Posterior cingulate gyrus (tissue), 11 donors: ENCODE results near the gene TSKU.

ENCODE experiments used
- DNase-seq, 10 donors: peaks; one replicate each; pipeline versions ENCODE4 v3.0.0 to v3.0.0-alpha.2; 2020 to 2021; ENCODE audit warnings: mixed read lengths in 3 of 10
- intact Hi-C: fragments of 100-400 bp; cut with DNase I; formaldehyde crosslinking; loops from one replicate; pipeline ENCODE4 v1.15.1; 2023

Gene TSKU

DNA sequence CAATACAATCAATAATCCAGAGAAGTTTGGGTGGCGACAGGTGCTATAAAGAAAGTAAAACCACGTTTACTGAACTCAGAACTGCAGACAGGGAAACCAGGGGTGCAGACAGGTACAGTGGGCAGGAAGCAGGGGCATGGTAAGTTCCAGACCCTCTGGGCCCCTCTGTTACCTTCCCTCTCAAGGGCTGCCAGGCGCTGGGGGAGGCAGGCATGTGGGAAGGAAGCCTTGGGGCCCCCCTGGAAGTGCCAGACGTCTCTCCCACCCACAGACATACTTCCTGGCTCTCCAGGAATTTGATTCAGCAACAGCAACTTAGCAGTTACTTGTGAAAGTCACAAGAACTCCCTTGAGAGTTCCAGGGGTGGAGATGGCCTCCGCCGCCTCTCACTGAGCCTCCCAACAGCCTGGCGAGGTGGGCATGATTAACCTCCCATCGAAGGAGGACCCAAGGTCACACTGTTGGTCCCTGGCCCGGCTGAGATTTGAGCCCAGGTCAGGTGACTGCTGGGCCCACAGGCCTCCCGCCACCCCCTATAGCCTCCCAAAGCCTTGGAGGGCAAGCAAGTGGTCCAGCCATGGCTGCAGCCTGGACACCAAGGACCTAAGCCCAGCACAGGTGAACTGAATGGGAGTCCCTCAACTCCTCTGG, 14.1 kb upstream of the TSKU start:
- peak in 1 of 10 donors; percentile 81 for DNase-seq
- intact Hi-C loops = no loop called here

- peak in 1 of 10 donors; percentile 5 for DNase-seq
- intact Hi-C loops = no loop called here
These were observed 13.2 kb upstream of the TSKU start for GRCh38 chr11:76769645-76770586.

DNA sequence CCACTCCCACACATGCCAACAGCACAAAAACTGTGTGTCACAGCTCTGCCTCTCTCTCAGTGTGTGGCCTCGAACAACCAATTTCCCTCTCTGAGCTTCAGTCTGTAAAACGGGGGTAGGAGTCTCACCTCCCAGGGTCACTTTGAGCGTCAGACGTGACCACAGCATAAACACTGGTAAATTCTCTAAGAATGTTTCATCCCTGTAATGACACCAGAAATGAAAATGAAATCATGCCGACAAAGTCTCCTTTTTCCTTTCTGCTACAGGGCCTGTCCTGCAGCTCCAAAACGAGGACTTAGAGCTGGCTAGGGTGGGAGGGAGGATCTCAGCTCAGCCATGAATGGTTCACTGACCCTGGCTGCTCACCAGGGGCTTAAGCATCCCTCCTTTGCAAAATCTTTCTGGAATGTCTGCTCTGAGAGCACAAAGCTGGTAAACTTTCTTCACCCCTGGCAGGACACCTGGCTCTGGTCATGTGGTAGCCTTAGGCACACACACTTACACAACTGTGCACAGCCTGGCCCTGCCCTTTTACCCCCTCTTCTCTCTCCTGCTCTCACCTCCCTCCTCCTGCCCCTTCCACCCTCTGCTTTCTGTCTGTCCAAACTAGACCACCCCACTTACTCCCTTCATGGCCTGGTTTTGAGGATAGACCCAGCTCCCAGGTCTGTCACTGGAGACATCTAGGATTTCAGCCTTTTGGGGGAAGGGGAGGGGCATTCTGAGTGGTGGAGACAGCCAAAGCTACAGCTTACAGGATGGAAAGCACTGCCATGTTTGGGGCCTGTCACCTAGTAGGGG, 12.3 kb upstream of the TSKU start:
- DNase-seq = peak in 1 of 10 donors; percentile 34
- intact Hi-C loops = no loop called here

DNA sequence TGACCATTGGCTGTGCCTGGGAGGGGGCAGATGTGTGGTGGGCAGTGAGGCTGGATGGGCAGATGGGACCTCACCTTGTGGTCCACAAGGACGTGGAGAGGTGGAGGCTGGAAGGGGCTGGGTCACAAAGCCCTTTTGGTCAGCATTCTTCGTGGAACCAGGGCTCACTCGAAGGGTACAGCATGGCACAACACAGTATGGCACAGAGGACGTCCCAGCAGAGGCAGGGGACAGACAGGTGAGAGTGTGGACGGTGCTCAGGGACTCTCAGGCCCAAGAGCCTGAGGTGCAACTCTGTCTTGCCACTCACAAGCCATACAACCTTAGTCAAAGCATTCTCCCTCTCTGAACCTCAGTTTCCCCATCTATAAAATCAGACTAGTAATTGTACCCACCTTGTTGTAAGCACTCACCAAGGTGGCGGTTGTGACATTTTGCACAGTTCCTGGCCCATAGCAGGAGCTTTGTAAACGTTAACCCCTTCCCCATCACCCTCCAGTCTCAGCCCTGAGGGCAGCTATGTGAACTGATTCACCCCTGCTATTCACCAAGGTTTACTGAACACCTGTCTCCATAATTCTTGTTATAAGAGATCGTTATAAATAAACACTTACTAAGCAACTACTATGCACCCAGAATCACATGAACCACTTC, 11.6 kb upstream of the TSKU start:
- intact Hi-C loops = no loop called here
- peak in 1 of 10 donors; percentile 13 for DNase-seq

GRCh38 chr11:76772100-76772782, 10.9 kb upstream of the TSKU start:
- no peak for DNase-seq
- intact Hi-C loops = no loop called here

DNA sequence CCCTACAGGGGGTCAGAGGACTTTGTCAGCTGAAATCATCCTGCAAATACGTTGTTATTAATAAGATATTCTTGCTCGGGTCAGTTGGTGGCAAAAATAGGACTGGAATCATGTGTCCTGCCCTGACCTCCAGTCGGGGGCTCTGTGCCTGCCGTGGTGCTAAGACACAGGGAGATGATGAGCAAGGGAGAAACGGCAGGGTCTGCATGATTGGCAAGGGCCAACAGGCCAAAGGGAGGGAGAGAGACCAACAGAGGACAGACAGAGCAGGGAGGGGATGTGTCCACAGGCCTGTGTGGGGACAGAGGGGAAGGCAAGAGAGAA, 10.4 kb upstream of the TSKU start:
- intact Hi-C loops = no loop called here
- DNase-seq = peak in 1 of 10 donors; percentile 30

GRCh38 chr11:76773921-76774361, 9.2 kb upstream of the TSKU start:
- peak in 1 of 10 donors; percentile 37 for DNase-seq
- intact Hi-C loops = no loop called here

DNA sequence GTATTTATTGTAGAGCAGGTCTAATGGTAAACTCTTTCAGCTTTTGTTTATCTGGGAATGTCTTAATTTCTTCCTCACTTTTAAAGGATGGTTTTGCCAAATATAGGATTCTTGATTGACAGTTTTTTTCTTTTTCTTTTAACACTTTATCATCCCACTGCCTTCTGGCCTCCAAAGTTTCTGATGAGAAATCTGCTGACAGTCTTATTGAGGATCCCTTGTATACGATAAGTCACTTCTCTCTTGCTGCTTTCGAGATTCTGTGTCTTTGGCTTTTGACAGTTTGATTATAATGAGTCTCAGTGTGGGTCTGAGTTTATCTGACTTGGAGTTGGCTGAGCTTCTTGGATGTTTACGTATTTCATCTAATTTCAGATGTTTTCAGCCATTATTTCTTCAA, 6.7 kb upstream of the TSKU start:
- intact Hi-C loops = no loop called here
- no peak for DNase-seq

DNA sequence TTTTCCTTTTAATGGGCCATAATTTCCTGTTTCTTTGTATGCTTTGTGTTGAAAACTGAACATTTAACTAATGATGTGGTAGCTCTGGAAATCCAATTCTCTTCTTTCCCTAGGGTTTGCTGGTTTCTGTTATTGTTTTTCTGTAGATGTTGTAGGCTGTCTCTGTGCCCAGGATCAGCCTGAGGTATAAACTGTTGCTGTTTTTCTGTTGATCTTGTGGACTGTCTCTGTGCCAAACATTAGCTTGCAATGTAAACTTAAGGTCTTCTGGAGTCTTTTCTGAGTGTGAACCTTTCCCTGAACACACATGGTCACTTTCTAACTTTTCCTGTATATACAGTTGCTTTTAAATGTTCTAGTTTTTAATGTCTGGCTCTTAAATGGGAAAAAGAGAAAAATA, 5.9 kb upstream of the TSKU start:
- no peak for DNase-seq
- intact Hi-C loops = no loop called here

GRCh38 chr11:76777876-76778275, 5.3 kb upstream of the TSKU start:
- DNase-seq = peak in 1 of 10 donors; percentile 12
- intact Hi-C loops = no loop called here

DNA sequence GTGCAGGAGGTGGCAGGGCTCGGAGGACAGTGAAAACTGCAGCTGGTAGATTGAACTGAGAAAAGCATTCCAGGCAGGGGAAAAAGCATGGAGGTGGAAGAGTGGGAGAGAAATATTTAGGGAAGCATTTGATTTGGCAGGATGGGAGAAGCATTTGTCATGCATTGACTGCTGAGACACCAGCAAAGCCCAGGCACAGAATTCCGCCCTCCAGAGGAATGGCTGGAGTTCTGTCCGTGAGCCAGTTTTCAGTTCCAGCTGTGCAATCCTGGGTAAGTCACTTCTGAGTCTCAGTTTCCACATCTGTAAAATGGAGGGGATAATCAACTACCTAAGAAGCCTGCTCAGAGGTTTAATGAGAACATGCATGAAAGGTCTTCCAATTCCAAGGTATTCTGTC, 4.3 kb upstream of the TSKU start:
- DNase-seq = peak in 1 of 10 donors; percentile 62
- intact Hi-C loops = no loop called here

DNA sequence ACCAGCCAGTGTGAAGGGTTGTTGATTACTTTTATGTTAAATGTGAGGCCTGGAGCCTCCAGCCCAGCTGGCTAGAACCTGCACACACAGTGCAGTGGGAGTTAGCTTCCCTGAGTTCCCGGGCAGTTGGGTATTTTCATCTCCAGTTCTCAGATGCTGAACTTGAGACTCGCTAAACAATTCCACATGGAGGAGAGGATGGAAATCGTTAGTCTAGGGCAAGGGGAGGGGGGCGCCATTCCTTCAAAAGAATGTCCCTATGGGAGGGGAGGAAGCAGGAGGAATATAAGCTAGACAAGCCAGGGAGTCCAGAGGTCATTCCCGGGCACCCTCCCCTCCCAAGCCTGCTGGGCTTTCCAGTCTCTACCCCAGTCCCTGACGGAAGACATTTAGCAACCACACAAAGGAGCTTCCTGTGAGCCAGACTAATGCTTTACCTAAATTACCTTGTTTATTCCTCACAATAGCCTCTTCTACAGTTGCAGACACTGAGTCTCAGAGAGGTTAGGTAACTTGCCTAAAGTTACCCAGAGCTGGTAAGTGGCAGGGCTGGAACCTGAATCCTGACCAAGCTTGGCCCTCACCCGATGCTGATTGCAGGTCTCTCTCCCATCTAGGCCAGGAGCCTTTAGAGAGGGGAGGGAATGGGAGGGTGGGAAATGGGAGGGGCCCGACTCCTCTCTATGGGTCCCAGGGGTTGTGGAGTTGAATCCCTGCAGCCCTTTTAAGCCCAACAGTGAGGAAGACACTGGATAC, 1.9 kb upstream of the TSKU start:
- intact Hi-C loops = no loop called here

DNA sequence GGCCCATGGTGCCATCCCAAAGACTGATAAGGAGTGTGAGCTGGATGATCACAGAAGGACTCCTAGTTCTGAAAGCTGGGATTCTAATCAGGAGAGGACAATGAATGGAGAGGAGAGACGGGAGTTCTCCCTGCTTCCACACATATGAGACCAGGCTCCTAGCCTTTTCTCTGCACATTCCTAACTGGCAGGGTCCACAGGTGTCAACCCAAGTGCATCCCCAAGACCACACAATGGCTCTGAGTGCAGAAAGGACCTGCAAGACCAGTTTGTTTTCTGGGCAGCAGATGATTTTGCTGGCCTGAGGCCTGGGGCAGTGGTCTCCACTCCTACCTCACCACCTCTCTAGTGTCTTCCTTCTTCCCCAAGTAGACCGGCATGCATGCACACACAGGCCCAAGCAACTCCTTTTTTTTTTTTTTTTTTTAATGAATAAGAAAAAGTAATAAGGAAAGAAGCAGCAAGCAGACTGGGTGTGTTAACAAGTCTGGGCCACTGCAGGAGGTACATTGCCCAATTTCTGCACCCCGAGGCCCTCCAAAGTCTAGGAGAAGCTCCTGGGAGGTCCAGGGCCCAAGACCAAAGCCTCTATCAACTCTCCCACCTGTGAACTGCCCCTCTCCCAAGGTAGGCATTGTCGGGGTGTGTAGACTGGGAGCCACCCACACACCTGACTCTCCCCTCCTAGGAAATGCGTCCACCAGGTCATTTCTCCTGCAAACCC, 1.2 kb upstream of the TSKU start:
- DNase-seq = peak in 1 of 10 donors; percentile 57
- intact Hi-C loops = no loop called here

More for the DNA sequence above, 1.9 kb upstream of the TSKU start:
- DNase-seq = peak in 1 of 10 donors; percentile 13

- intact Hi-C loops = no loop called here
- DNase-seq = peak; percentile 42 to 95 (median 72)
These were observed 444 bp upstream of the TSKU start for GRCh38 chr11:76782531-76783293.

DNA sequence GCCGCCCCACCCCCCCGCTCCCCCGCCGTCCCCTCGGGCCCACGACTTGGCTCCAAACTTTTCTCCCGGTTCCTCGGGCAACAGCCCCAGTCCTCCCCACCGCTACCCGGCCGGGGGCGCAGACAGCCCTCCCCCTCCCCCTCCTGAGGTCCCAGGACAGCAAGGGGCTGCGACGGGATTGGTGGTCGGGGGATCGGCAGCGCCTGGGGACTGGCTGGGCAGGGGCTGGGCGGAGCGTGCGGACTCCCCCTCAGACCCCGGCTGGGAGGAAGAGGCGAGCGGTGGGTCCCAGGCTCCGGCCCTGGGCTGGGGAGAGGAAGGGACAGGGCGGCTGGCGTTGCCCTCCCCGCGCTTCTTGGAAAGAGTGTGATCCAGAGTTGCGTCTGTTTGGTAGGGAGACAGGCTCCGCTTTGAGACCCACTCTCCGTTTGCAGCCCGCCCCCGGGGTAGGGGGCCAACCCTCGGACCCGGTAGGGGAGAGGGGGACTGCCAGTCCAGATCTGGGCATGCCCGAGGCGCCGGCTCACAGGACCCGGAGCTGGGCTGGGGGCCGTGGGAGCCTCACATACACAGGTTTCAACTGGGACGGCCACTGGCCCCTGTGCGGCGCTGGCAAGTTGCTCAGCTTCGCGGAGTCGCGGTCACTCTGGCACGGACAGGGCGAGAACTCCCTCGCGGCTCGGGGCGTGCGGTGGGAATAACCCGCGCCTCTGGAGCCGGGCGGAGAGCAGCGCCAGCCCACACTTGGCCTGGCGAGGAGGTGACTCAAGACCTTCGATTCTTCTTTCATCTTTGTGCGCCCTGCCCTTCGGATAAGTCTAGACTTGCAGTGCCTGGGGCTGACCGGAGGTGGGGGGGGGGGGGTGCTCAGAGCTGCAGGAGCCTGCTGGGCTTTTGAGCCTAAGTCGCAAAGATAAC, 999 bp downstream of the TSKU start:
- intact Hi-C loops = no loop called here
- peak in 4 of 10 donors; percentile 25 to 88 (median 58) for DNase-seq

- intact Hi-C loops = no loop called here
- DNase-seq = peak in 1 of 10 donors; percentile 14
These were observed 2.4 kb downstream of the TSKU start for GRCh38 chr11:76785513-76785912.

DNA sequence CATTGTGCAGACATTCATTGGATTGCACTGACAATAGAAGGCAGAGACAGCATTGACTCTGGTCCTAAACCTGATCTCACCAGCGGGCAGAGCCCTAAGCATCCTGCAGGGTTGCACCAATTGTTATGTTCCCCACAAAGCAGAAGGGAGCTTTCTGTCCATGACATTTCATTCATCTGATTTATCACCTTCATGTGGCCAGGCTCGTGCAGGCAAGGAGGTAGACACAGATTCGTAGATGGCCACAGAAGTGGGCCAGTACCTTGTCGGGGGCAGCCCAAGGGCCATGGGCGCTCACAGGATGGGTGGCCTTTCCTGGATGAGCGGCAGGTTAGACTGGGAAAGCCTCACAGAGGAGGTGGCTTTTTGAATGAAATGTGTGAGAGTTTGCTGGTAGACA, 2.9 kb downstream of the TSKU start:
- intact Hi-C loops = no loop called here
- peak in 1 of 10 donors; percentile 43 for DNase-seq
